Left lung (tissue), 10 donors: Measurements from ENCODE around the gene C2orf49. TPM values are rescaled to one million over a fixed set of nuclear protein-coding genes. Genes with fewer than 3 reads are reported as not detected.
A peak's percentile ranks its signal among the peaks of the same experiment; 100 is the strongest.

Experiments
- ATAC-seq: fragments of 200-7000 bp; cut with Tn5 transposase; one replicate; pipeline ENCODE4 v1.9.1; 2020; ENCODE audit warnings: moderate library complexity
- DNase-seq, 4 donors: peaks; one replicate each; pipeline ENCODE4 v3.0.0-alpha.2; 2013 to 2020
- H3K27ac ChIP-seq, 2 donors: fragments of 200-600 bp; sonication (generic) in 1 of 2; one replicate each; pipeline versions ENCODE4 v1.5.0 to v1.8.0; 2020 to 2021
- H3K27me3 ChIP-seq, 2 donors: fragments of 200-600 bp; sonication (generic) in 1 of 2; one replicate each; pipeline versions ENCODE4 v1.5.0 to v1.8.0; 2020 to 2021
- H3K36me3 ChIP-seq, 2 donors: fragments of 200-600 bp; sonication (generic) in 1 of 2; one replicate each; pipeline versions ENCODE4 v1.5.0 to v1.8.0; 2020 to 2021
- H3K4me1 ChIP-seq, 2 donors: fragments of 200-600 bp; one replicate each; pipeline ENCODE4 v1.8.0; 2021
- H3K4me3 ChIP-seq, 2 donors: fragments of 200-600 bp; sonication (generic) in 1 of 2; one replicate each; pipeline versions ENCODE4 v1.5.0 to v1.8.0; 2020 to 2021; ENCODE audit warnings: mild to moderate bottlenecking in 1 of 2
- H3K9me3 ChIP-seq, 2 donors: fragments of 200-600 bp; sonication (generic) in 1 of 2; one replicate each; pipeline versions ENCODE4 v1.5.0 to v1.8.0; 2020 to 2021
- intact Hi-C, 2 donors: fragments of 100-400 bp; cut with DNase I; formaldehyde crosslinking; loops; one replicate each; pipeline versions ENCODE4 v1.11.2 to v1.14.2; 2022
- polyA plus RNA-seq, 6 donors: library from polyadenylated mRNA; unstranded; fragments of 120-200 nt; gene quantifications; one replicate each; pipeline ENCODE4 v1.2.1, GENCODE V29; 2013; ENCODE audit not compliant: insufficient read length in 6 of 6
- total RNA-seq, 2 donors: library from RNA; stranded (reverse); fragmentation: NEBNext Ultra II Directional; extraction: Animal tissue kit (Norgen Biotek cat#: 25700); gene quantifications; one replicate each; pipeline ENCODE4 v1.2.1, GENCODE V29; 2021
- TF ChIP-seq, protein P1 (sequence below), 2 donors: fragments of 200-600 bp; sonication (generic) in 1 of 2; IDR thresholded peaks; one replicate each; pipeline versions ENCODE4 v1.5.0 to v1.8.0; 2021; ENCODE audit warnings: antibody characterized with exemption in 2 of 2
- donor health status: DM: no; HTN: yes; CAD: no.
- donor health status: DM: no; HTN: no; CAD: no.

C2orf49 gene
- total and polyA plus RNA-seq, 8 donors = 15.7 to 29.8 (median 25.3) TPM

DNA sequence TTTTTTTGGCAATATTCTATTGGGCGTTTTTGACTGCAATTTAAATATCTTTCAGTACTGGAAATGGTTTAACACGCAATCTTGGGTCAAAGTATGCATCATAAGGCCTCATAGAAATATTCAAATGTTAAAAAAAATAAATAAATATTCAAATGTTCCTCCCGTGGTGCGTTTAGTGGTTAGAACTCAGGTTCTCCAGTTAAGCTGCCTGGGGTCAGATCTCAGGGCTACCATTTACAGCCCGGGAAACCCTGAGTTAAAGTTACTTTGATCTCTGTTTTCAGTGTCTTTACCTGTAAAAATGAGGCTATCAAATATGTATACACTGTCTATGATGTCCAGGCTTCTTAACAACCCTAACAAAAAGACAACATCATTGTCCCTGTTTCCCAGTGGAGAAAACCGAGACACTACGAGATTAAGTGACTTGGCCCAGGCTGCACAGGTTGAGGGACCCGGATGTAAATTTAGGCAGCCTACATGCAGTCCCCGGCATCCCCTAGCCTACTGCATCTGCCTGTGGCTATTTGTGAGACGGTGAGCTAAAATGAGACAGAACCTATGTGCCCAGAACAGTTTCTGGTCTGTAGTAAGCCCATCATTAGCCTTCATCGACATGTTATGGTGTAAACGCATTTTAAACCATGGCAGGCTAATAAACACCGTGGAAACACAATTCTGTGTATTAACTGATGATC is 59.8 kb downstream of the C2orf49 start:
- TF ChIP-seq, protein P1, sequence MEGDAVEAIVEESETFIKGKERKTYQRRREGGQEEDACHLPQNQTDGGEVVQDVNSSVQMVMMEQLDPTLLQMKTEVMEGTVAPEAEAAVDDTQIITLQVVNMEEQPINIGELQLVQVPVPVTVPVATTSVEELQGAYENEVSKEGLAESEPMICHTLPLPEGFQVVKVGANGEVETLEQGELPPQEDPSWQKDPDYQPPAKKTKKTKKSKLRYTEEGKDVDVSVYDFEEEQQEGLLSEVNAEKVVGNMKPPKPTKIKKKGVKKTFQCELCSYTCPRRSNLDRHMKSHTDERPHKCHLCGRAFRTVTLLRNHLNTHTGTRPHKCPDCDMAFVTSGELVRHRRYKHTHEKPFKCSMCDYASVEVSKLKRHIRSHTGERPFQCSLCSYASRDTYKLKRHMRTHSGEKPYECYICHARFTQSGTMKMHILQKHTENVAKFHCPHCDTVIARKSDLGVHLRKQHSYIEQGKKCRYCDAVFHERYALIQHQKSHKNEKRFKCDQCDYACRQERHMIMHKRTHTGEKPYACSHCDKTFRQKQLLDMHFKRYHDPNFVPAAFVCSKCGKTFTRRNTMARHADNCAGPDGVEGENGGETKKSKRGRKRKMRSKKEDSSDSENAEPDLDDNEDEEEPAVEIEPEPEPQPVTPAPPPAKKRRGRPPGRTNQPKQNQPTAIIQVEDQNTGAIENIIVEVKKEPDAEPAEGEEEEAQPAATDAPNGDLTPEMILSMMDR (IDR thresholded peaks at IDR 0.05) = no peak

DNA sequence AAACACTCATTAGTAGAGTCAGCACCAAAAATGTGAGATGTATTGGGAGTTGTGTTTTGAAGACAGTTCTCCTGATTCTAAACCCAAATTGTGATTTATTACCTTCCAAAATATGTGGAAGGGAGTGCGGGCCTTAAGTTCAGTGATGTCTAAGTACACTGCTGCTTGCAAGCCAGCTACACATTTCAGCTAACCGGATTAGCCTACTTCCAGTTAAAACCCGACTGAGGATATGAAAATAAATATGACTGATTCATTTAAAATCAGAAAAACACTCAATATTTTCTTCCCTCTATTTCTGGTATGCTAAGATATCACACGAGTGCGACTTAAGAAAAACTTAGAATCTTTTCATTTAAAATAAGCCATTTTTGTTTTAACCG is 60.6 kb downstream of the C2orf49 start:
- H3K4me3 ChIP-seq = peak overlapping the region; percentile 40 to 63
- peaks cover 0 to 10% of the 10 kb centered on the region in 2 donors for H3K4me1 ChIP-seq
- TF ChIP-seq, protein P1 (IDR thresholded peaks at IDR 0.05) = no peak

More for the DNA sequence above, 59.8 kb downstream of the C2orf49 start:
- no peak overlapping the region for H3K27ac ChIP-seq
- no peaks in the 10 kb centered on the region for H3K9me3 ChIP-seq
- intact Hi-C loops = no loop called here
- no peaks in the 10 kb centered on the region for H3K36me3 ChIP-seq
- DNase-seq (no peak), ATAC-seq (no peak)
- H3K27me3 ChIP-seq = peaks cover 14 to 48% of the 10 kb centered on the region in 2 donors
- H3K4me3 ChIP-seq = no peak overlapping the region
- peaks cover 0 to 10% of the 10 kb centered on the region in 2 donors for H3K4me1 ChIP-seq

DNA sequence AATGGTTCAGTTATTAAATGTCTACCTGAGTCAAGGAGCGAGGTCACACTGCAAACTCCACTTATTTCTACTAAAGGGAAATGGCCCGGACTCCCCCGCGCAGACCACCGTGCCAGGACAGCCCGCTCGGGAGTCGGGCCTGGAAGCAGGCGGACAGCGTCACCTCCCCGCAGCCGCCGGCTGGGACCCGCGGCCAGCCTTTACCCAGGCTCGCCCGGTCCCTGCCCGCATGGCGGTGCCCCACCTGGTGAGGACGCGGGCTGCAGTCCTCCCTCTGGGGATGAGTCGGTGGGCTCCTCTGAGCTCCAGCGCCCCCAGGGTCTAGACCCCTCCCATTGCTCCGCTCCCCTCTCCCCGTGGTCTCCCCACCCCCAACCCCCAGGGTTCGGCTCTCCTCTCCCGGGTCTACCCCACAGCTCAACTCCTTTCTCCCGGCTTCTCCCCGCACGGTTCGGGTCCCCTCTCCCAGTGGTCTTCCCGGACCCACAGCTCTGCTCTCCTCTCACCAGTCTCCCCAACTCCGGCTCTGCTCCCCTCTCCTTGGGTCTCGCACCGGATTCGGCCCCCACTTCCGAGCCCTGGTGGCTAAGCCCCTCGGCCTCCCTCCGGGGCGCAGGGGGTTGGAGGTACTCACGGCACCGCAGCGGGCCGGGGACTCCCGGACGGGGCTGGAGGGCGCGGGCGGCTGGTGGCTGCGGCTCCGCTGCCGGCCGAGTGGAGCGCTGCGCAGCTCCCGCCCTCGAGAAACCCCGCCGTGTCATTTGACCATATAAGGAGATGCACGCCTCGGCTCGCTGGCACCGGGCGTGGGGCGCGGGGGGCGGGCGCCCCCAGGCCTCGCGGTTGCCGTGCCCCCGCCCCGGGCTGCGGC is 61.2 kb downstream of the C2orf49 start, which contains the start of gene FHL2:
Gene FHL2 (minus strand): TSS at position 716 of the 871 bp plus-strand sequence. CDS start 12,535 bp downstream, outside the sequence.
- Histone ChIP-seq H3K4me3 (peak within 1 kb of the TSS; percentile 40 to 63), H3K27me3 (peaks cover 14 to 48% of the 10 kb centered on the region in 2 donors), H3K36me3 (no peaks in the 10 kb centered on the region), H3K9me3 (no peaks in the 10 kb centered on the region), H3K4me1 (peaks cover 0 to 10% of the 10 kb centered on the region in 2 donors), H3K27ac (peak within 1 kb of the TSS; percentile 39 to 54)
- DNase-seq (peak; percentile 59 to 86 (median 72)), ATAC-seq (peak; percentile 96)
- TF ChIP-seq, protein P1 (IDR thresholded peaks at IDR 0.05) = peak; percentile 29 to 50
- intact Hi-C loops = no loop called here

More for the DNA sequence above, 60.6 kb downstream of the C2orf49 start:
- H3K27me3 ChIP-seq = peaks cover 14 to 48% of the 10 kb centered on the region in 2 donors
- no peaks in the 10 kb centered on the region for H3K9me3 ChIP-seq
- ATAC-seq (no peak), DNase-seq (no peak)
- intact Hi-C loops = no loop called here
- H3K36me3 ChIP-seq = no peaks in the 10 kb centered on the region
- peak overlapping the region in 1 of 2 donors; percentile 54 for H3K27ac ChIP-seq

Other genes with a start within 250 kb of the C2orf49 start
- gene GPR45, start 95.8 kb upstream of the C2orf49 start, total RNA-seq = not detected
- gene GPR45, start 95.8 kb upstream of the C2orf49 start, polyA plus RNA-seq = under 1 TPM in 1 of 6 donors, not detected in 5; 0.17 TPM
- gene TGFBRAP1, start 7.8 kb upstream of the C2orf49 start, total RNA-seq = 10 to 100 TPM; 16.6 to 23.3 TPM
- 10 to 100 TPM; 14.2 to 16.1 (median 14.8) TPM for gene TGFBRAP1, start 7.8 kb upstream of the C2orf49 start, polyA plus RNA-seq
- gene FHL2, start 61.5 kb downstream of the C2orf49 start, total RNA-seq = 10 to 100 TPM; 11.4 to 30.1 TPM
- 1 to 10 TPM; 5.0 to 6.8 (median 6.3) TPM for gene FHL2, start 61.5 kb downstream of the C2orf49 start, polyA plus RNA-seq